HG03039 (cell line): ENCODE measurements around the gene SUPT5H.
"Not testable (repeated sequence)": the region's sequence is repeated elsewhere in the genome, so short reads cannot be mapped to it uniquely, and the experiment has no call there.

Source experiments
- ATAC-seq: cut with Tn5 transposase; IDR thresholded peaks from one replicate; pipeline ENCODE4 v1.9.1; 2021; ENCODE audit warnings: mild to moderate bottlenecking, moderate library complexity; ENCODE audit not compliant: unreplicated experiment

Gene SUPT5H

GRCh38 chr19:39463403-39463802, 18.0 kb downstream of the SUPT5H start:
- no peak for ATAC-seq

- no peak for ATAC-seq
Observed at GRCh38 chr19:39465956-39466747, 20.8 kb downstream of the SUPT5H start.

DNA sequence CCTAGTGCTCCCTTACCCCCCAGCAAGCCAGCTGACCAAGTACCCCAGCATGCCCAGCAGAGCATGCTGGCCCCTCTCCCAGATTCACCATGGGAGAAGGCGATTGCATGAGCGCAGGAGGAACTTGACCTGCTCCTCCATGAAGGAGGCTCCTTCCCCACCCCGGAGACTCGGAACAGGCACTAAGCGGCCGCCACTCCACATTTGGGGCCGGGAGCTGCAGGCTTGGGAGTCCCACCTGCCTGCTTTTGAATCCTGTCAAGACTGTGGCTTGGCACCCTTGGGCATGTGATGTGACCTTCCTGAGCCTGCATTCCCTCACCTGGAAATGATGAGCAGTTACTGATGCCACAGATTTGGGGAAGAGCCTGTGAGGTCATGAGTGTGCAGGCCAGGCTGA, 22.6 kb downstream of the SUPT5H start:
- no peak for ATAC-seq

DNA sequence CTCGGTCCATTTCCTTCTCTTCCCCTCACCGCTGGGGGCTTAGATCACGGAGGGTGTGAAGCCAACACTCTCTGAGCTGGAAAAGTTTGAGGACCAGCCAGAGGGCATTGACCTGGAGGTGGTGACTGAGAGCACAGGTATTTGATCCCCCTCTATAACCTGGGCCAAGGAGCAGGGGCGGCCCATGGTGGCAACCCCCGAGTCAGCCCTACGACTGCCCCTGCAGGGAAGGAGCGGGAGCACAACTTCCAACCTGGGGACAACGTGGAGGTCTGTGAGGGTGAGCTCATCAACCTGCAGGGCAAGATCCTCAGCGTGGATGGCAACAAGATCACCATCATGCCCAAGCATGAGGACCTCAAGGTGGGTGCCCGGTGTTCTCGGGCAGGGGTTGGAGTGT, 23.7 kb downstream of the SUPT5H start:
- ATAC-seq = no peak

- no peak for ATAC-seq
Observed at GRCh38 chr19:39469567-39469966, 24.2 kb downstream of the SUPT5H start.

DNA sequence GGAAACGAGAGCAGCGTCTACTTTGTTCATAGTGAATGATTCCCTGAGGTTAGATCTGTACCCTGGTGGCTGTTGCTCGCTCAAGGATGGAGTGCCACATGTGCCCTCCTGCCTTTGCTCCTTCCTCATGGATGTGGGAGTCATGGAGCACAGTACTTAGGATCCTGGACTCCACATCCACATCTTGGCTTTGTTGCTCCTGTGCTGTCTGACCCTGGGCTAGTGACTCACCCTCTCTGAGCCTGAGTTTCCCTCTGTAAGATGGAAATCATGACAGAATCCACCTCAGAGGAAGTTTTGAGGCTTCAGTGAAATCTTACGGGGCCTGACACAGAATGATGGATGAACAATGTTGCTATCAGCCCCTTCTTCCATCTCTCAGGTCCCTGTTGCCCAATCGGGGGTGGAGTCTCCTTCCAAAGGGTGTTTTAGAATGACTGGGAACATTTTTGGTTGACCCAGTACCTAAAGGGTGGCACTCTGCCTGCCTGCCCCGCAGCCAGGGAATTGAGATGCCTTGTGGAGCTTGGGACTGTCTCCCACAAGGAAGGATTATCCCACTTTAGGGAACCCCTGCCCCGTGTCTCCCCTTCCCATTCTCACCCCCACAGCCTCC, 25.4 kb downstream of the SUPT5H start:
- no peak for ATAC-seq

GRCh38 chr19:39471756-39472536, 26.6 kb downstream of the SUPT5H start:
- no peak for ATAC-seq

DNA sequence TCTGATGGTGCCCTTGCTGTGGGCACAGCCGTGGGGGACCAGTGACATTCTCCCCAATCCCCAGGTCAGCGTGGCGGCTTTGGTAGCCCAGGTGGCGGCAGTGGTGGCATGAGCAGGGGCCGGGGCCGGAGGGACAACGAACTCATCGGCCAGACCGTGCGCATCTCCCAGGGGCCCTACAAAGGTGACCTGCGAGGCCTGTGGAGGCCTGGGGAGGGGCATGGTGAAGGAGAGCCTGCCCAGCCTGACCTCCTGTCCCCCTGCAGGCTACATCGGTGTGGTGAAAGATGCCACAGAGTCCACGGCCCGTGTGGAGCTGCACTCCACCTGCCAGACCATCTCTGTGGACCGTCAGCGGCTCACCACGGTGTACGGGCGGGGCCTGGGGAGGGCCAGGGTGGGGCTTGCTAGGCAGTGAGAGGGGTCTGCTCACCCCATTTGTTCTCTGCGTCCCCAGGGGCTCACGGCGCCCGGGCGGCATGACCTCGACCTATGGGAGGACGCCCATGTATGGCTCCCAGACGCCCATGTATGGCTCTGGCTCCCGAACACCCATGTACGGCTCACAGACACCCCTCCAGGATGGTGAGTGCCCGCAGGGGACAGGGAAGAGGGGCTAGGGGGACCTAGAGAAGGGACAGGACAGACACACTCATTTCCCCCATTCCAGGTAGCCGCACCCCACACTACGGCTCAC, 27.5 kb downstream of the SUPT5H start:
- ATAC-seq = no peak

DNA sequence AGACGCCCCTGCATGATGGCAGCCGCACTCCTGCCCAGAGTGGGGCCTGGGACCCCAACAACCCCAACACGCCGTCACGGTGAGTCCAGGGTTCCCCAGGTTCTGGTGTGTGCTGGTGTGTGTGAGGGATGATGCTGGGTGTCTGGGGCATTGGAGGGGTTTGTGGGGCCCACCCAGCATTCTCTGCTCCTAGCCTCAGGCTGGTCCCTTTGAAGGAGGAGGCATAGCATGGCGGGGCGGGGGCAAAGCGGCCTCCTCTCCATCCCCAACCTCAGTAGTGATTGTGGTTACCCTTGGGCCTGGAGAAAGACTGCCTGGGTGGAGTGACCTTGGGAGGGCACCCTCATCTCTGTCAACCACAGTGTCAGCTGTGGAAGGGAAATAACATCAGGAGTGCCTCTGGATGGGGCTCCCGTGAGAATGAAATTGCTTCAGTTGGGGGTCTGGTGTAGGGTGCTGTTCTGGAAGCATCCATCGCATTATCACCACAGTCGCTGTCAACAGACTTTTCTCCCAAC, 28.1 kb downstream of the SUPT5H start:
- ATAC-seq = no peak

GRCh38 chr19:39474139-39474620, 28.8 kb downstream of the SUPT5H start:
- no peak for ATAC-seq

GRCh38 chr19:39475748-39476147, 30.4 kb downstream of the SUPT5H start:
- ATAC-seq = no peak

GRCh38 chr19:39479319-39479801, 34.0 kb downstream of the SUPT5H start:
- ATAC-seq = not testable (repeated sequence)

DNA sequence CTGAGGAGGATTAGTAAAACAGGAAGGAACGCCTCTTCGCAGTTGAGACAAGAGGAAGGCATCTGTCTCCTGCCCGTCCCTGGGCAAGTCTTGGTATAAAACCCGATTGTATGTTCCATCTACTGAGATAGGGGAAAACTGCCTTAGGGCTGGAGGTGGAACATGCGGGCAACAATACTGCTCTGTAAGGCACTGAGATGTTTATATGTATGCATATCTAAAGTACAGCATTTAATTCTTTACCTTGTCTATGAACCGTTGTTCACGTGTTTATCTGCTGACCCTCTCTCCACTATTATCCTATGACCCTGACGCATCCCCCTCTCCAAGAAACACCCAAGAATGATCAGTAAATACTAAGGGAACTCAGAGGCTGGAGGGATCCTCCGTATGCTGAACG, 34.5 kb downstream of the SUPT5H start:
- no peak for ATAC-seq

- peak; percentile 89 for ATAC-seq
Observed at GRCh38 chr19:39480337-39481228, 35.2 kb downstream of the SUPT5H start, which contains the start of gene TIMM50. TIMM50 (plus strand) TSS chr19:39480838; CDS start chr19:39480854, 16 bp downstream.

DNA sequence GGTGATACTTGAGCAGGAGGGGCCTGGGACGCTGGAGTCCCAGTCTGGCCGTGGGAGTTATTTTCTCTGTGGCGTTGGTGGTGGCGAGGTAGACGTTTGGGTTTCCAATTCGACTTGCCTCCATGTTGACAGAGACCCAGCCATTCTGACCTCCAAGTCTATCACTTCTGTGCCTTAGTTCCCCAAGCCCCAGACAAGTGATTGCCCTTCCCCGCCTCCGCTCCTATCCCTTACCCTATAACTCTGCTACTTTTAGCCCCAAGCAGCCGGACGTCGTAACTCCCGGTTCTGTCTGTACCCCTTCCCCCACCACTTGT, 35.8 kb downstream of the SUPT5H start:
- ATAC-seq = peak; percentile 10

DNA sequence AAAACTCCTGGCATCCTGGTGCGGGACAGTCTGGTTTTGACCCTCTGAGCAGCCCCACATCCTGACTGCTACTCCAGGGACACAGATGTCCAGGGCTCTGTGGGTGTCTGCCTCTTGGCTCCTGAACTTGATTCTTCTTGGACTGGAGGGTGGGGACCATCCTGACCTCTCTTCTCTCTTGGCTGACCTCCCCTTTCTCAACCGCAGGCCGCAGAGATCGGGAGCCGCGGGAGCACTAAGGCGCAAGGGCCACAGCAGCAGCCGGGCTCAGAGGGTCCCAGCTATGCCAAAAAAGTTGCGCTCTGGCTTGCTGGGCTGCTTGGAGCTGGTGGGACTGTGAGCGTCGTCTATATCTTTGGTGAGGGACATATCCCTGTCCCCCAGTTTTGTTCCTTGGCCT, 36.3 kb downstream of the SUPT5H start:
- ATAC-seq = no peak

GRCh38 chr19:39483141-39483540, 37.8 kb downstream of the SUPT5H start:
- no peak for ATAC-seq

DNA sequence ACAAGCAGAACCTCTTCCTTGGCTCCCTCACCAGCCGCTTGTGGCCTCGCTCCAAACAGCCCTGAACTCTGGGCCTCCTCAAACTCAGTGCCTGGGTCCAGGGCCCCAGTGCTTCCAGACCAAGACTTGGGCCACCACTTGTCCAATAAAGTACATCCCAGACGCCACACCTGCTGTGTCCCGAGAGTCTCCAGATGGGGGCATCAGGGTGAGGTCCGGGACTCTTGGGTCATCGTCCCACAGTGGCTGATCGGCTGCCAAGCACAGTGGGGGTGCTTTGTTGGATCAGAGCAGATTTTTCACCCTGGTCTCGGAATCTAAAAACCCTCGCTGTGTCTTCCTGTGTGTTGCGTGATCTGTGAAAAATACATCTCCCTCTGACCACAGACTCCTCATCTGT, 44.4 kb downstream of the SUPT5H start:
- ATAC-seq = no peak

DNA sequence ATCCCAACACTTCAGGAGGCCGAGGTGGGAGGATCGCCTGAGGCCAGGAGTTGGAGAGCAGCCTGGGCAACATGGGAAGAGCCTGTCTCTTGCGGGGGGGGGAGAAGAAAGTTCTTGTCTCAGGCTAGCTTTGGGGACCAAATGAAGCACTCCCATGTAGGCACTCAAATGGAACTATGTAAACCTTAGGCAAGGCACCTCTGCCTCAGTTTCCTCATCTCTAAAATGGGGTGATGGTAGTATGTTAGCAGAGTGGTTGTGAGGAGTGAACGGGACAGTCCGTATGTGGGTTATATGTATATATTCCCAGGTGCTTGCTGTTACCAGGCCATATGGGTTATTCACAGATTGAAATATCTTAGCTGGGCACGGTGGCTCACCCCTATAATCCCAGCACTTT, 46.8 kb downstream of the SUPT5H start:
- no peak for ATAC-seq

- ATAC-seq = no peak
Observed at GRCh38 chr19:39492788-39493187, 47.4 kb downstream of the SUPT5H start.
